H1 (cell line): ENCODE data around the gene MRPS15. TPM values are rescaled to one million over a fixed set of nuclear protein-coding genes. Genes with fewer than 3 reads are reported as not detected.

ENCODE experiments used
- CTCF ChIA-PET: fragments of 300-600 bp; sonication (Branson Sonifier 250); formaldehyde crosslinking; loops from one replicate; lab custom pipeline; 2021; ENCODE audit not compliant: partially characterized antibody; lab: Charles Lee
- POLR2A ChIA-PET: fragments of 300-600 bp; sonication (Branson Sonifier 250); formaldehyde crosslinking; loops from one replicate; lab custom pipeline; 2021; ENCODE audit warnings: inconsistent platforms; ENCODE audit not compliant: partially characterized antibody; lab: Charles Lee
- DNase-seq, 2 experiments: peaks; one replicate each; pipeline versions ENCODE4 v3.0.0 to v3.0.0-alpha.2; 2010 to 2022; ENCODE audit warnings: low spot score in 2 of 2, low read depth in 1 of 2, mixed read lengths in 1 of 2
- FAIRE-seq: peaks from 2 replicates; lab custom pipeline; 2011; peaks lifted over from hg19 to GRCh38; lab: Jason Lieb, UNC
- H2AFZ ChIP-seq: 2 replicates; pipeline ENCODE4 v1.8.1; 2012; ENCODE audit warnings: low read length, inconsistent platforms
- H2AK5ac ChIP-seq: 2 replicates; pipeline ENCODE4 v1.6.1; 2013; ENCODE audit warnings: low read depth, low read length
- H2BK120ac ChIP-seq: replicated peaks from 2 replicates; pipeline ENCODE3; 2013; ENCODE audit warnings: low read depth, low read length, inconsistent platforms
- H2BK12ac ChIP-seq: 2 replicates; pipeline ENCODE4 v1.6.1; 2013; ENCODE audit warnings: low read depth, low read length
- H2BK15ac ChIP-seq: 2 replicates; pipeline ENCODE4 v1.6.1; 2013; ENCODE audit warnings: low read length
- H2BK20ac ChIP-seq: 2 replicates; pipeline ENCODE4 v1.6.1; 2013; ENCODE audit warnings: low read length
- H2BK5ac ChIP-seq: 2 replicates; pipeline ENCODE4 v1.6.1; 2013; ENCODE audit warnings: low read depth, low read length
- H3K14ac ChIP-seq: 2 replicates; pipeline ENCODE4 v1.6.1; 2013; ENCODE audit warnings: inconsistent platforms; ENCODE audit not compliant: insufficient read length
- H3K18ac ChIP-seq: 2 replicates; pipeline ENCODE4 v1.6.1; 2013; ENCODE audit warnings: low read length; ENCODE audit errors: extremely low read depth
- H3K23ac ChIP-seq: 2 replicates; pipeline ENCODE4 v1.6.1; 2013; ENCODE audit warnings: inconsistent platforms; ENCODE audit not compliant: insufficient read length
- H3K23me2 ChIP-seq: 2 replicates; pipeline ENCODE4 v1.6.1; 2013; ENCODE audit warnings: low read depth, low read length
- H3K27ac ChIP-seq: 2 replicates; pipeline ENCODE4 v1.6.1; 2011; ENCODE audit warnings: low read depth, low read length, inconsistent platforms
- H3K27me3 ChIP-seq, 4 experiments: replicated peaks in 1 of 4; 1 replicate in 1 of 4; 2 replicates in 3 of 4; pipeline versions ENCODE4 v1.6.1 to v1.8.1; 2011 to 2013; ENCODE audit warnings: low read length in 3 of 4, mild to moderate bottlenecking in 3 of 4, inconsistent platforms in 2 of 4, mixed read lengths in 2 of 4, moderate library complexity in 1 of 4; ENCODE audit not compliant: control insufficient read depth in 3 of 4, insufficient read depth in 3 of 4; ENCODE audit errors: extremely low read depth in 1 of 4
- H3K36me3 ChIP-seq, 4 experiments: 2 replicates each; pipeline versions ENCODE4 v1.6.1 to v1.8.1; 2011 to 2013; ENCODE audit warnings: mild to moderate bottlenecking in 4 of 4, low read length in 3 of 4, moderate library complexity in 2 of 4, control low read depth in 1 of 4, inconsistent platforms in 1 of 4; ENCODE audit not compliant: insufficient read depth in 4 of 4, control insufficient read depth in 2 of 4
- H3K4ac ChIP-seq: replicated peaks from 2 replicates; pipeline ENCODE3; 2013; ENCODE audit warnings: low read length, low read depth, mixed read lengths, inconsistent platforms; ENCODE audit not compliant: insufficient read length
- H3K4me1 ChIP-seq, 4 experiments: replicated peaks in 1 of 4; 1 replicate in 1 of 4; 2 replicates in 3 of 4; pipeline versions ENCODE4 v1.6.1 to v1.8.1; 2011 to 2013; ENCODE audit warnings: low read length in 3 of 4, inconsistent platforms in 2 of 4, mixed read lengths in 1 of 4; ENCODE audit not compliant: insufficient read depth in 4 of 4, control insufficient read depth in 3 of 4
- H3K4me2 ChIP-seq, 2 experiments: 2 replicates each; pipeline versions ENCODE4 v1.6.1 to v1.8.1; 2011 to 2013; ENCODE audit warnings: low read depth in 2 of 2, low read length in 2 of 2, control low read depth in 1 of 2, inconsistent platforms in 1 of 2, mild to moderate bottlenecking in 1 of 2; ENCODE audit not compliant: insufficient read depth in 1 of 2
- H3K4me3 ChIP-seq, 4 experiments: fragments of 200-600, 300-600 bp in 1 of 4; sonication (generic), shearing (Covaris generic), sonication (Bioruptor Twin) in 1 of 4; 2 replicates each; pipeline versions ENCODE4 v1.5.1 to v1.8.1; 2011 to 2016; ENCODE audit warnings: low read length in 4 of 4, low read depth in 3 of 4, control low read depth in 2 of 4, inconsistent platforms in 2 of 4, mild to moderate bottlenecking in 2 of 4, mixed read lengths in 1 of 4, moderate library complexity in 1 of 4; ENCODE audit not compliant: insufficient read depth in 2 of 4; ENCODE audit errors: extremely low read depth in 1 of 4
- H3K56ac ChIP-seq: replicated peaks from 2 replicates; pipeline ENCODE3; 2013; ENCODE audit warnings: low read depth, mild to moderate bottlenecking, mixed read lengths, low read length, inconsistent platforms; ENCODE audit not compliant: insufficient read length
- H3K79me1 ChIP-seq: 2 replicates; pipeline ENCODE4 v1.6.1; 2013; ENCODE audit warnings: low read depth, low read length, control low read depth
- H3K79me2 ChIP-seq, 2 experiments: 2 replicates each; pipeline versions ENCODE4 v1.6.1 to v1.8.1; 2012 to 2013; ENCODE audit warnings: low read length in 2 of 2, mild to moderate bottlenecking in 2 of 2, inconsistent platforms in 1 of 2; ENCODE audit not compliant: insufficient read depth in 2 of 2, control insufficient read depth in 1 of 2
- H3K9ac ChIP-seq, 4 experiments: replicated peaks in 1 of 4; 1 replicate in 1 of 4; 2 replicates in 3 of 4; pipeline versions ENCODE4 v1.6.1 to v1.8.1; 2011 to 2013; ENCODE audit warnings: low read depth in 3 of 4, low read length in 3 of 4, control low read depth in 2 of 4, mild to moderate bottlenecking in 2 of 4, moderate library complexity in 2 of 4, inconsistent platforms in 1 of 4; ENCODE audit errors: extremely low read depth in 1 of 4
- H3K9me3 ChIP-seq, 2 experiments: 2 replicates each; pipeline versions ENCODE4 v1.6.1 to v1.8.1; 2012 to 2013; ENCODE audit warnings: mild to moderate bottlenecking in 2 of 2, moderate library complexity in 2 of 2, control low read depth in 1 of 2, inconsistent platforms in 1 of 2, low read depth in 1 of 2, low read length in 1 of 2, mixed read lengths in 1 of 2; ENCODE audit not compliant: insufficient read depth in 2 of 2
- H4K20me1 ChIP-seq, 2 experiments: replicated peaks in 1 of 2; 2 replicates each; pipeline versions ENCODE3 to v1.8.1; 2011 to 2013; ENCODE audit warnings: inconsistent platforms in 2 of 2, low read length in 2 of 2, mild to moderate bottlenecking in 1 of 2; ENCODE audit not compliant: insufficient read depth in 2 of 2, control insufficient read depth in 1 of 2
- H4K5ac ChIP-seq: 2 replicates; pipeline ENCODE4 v1.6.1; 2013; ENCODE audit warnings: low read length, low read depth, mixed read lengths, inconsistent platforms; ENCODE audit not compliant: insufficient read length
- H4K8ac ChIP-seq: 2 replicates; pipeline ENCODE4 v1.8.0; 2013; ENCODE audit warnings: mild to moderate bottlenecking, moderate library complexity, low read length, inconsistent platforms; ENCODE audit not compliant: insufficient read depth; ENCODE audit errors: extremely low read depth
- H4K91ac ChIP-seq: replicated peaks from 2 replicates; pipeline ENCODE3; 2013; ENCODE audit warnings: low read length, mixed read lengths, inconsistent platforms; ENCODE audit not compliant: insufficient read length
- ASH2L ChIP-seq: fragments of 200-600, 300-600 bp; sonication (generic); IDR thresholded peaks from one replicate; pipeline ENCODE4 v1.7.1; 2017; ENCODE audit warnings: low read length
- BCL11A ChIP-seq, 2 experiments: IDR thresholded peaks; one replicate each; pipeline ENCODE4 v1.6.1; 2011; ENCODE audit warnings: low read depth in 2 of 2, low read length in 2 of 2, mild to moderate bottlenecking in 2 of 2
- CHD1 ChIP-seq: IDR thresholded peaks from 2 replicates; pipeline ENCODE4 v1.6.1; 2012; ENCODE audit warnings: low read depth, low read length, improper control_type of control experiment
- JUN ChIP-seq: IDR thresholded peaks from 2 replicates; pipeline ENCODE4 v1.6.1; 2011; ENCODE audit warnings: low read depth, mild to moderate bottlenecking, improper control_type of control experiment, low read length
- KDM5A ChIP-seq: fragments of 200-600 bp; IDR thresholded peaks from 2 replicates; pipeline ENCODE4 v1.7.1; 2012; ENCODE audit warnings: mild to moderate bottlenecking, low read length, inconsistent platforms, mixed read lengths
- POLR2AphosphoS5 ChIP-seq: IDR thresholded peaks from 2 replicates; pipeline ENCODE4 v1.6.1; 2011; ENCODE audit warnings: low read depth, low read length
- SIRT6 ChIP-seq: IDR thresholded peaks from one replicate; pipeline ENCODE4 v1.7.1; 2012; ENCODE audit warnings: low read length, inconsistent platforms
- WGBS, 2 experiments: shearing (Covaris generic) in 1 of 2; methylation state at CpG; one replicate each; pipeline versions ENCODE4 v1.1.6 to v1.1.7; 2013 to 2015; ENCODE audit warnings: low lambda C conversion rate in 2 of 2, mixed read lengths in 2 of 2, inconsistent platforms in 1 of 2, low coverage in 1 of 2, missing lambda C conversion rate in 1 of 2; ENCODE audit not compliant: insufficient replicate concordance in 2 of 2, insufficient coverage in 1 of 2, insufficient read length in 1 of 2; ENCODE audit errors: extremely low coverage in 1 of 2, missing lambda C conversion rate in 1 of 2; 5-methylcytosine and 5-hydroxymethylcytosine counted together
- polyA plus RNA-seq, 7 experiments: library from polyadenylated mRNA; depleted of rRNA in 3 of 7; stranded (reverse) in 5 of 7; unstranded in 2 of 7; fragments of >200 nt in 5 of 7; fragments of 200-250 nt in 2 of 7; gene quantifications; 1 replicate in 5 of 7; 2 replicates in 1 of 7; 4 replicates in 1 of 7; pipeline versions ENCODE4 v1.2.1 to v1.2.3, GENCODE V29; 2011 to 2013; ENCODE audit warnings: missing spikeins in 2 of 7, mixed read lengths in 2 of 7
- total RNA-seq: library from RNA; stranded (reverse); fragmentation: NEBNext Ultra II Directional; extraction: Animal tissue kit (Norgen Biotek cat#: 25700); gene quantifications from 2 replicates; pipeline ENCODE4 v1.2.1, GENCODE V29; 2021
- TF ChIP-seq, protein P1 (sequence below): IDR thresholded peaks from 2 replicates; pipeline ENCODE4 v1.6.1; 2012; ENCODE audit warnings: low read length, inconsistent platforms
- TF ChIP-seq, protein P2 (sequence below), 3 experiments: IDR thresholded peaks; 1 replicate in 2 of 3; 2 replicates in 1 of 3; pipeline versions ENCODE4 v1.5.1 to v1.6.1; 2011; ENCODE audit warnings: low read length in 3 of 3, mild to moderate bottlenecking in 3 of 3, inconsistent platforms in 2 of 3, low read depth in 1 of 3, moderate library complexity in 1 of 3; ENCODE audit not compliant: insufficient read depth in 1 of 3; ENCODE audit errors: control extremely low read depth in 1 of 3

MRPS15 gene
- total and polyA plus RNA-seq, 2 of the 8 experiments (the other 6 are each of a cell fraction or from before 2014, with no cell fraction given), result 53.6 to 129 TPM

DNA sequence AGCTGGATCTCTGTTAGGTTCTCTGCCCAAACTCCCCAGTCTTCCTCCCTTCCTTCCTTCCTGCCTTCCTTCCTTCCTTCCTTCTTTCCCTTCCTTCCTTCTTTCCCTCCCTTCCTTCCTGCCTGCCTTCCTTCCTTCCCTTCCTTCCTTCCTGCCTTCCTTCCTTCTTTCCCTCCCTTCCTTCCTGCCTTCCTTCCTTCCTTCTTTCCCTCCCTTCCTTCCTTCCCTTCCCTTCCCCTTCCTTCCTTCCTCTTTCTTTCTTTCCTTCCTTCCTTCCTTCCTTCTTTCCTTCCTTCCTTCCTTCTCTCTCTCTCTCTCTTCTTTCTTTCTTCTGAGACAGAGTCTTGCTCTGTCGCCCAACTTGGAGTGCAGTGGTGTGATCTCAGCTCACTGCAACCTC is 57.7 kb downstream of the MRPS15 start:
- Histone ChIP-seq H4K5ac (no peak overlapping the region), H3K4me1 (peaks cover 0 to 6% (median 6%) of the 10 kb centered on the region in 4 experiments; a peak in 4 of 7 replicates), H3K56ac (no peak overlapping the region), H3K4me3 (no peak overlapping the region), H3K9me3 (no peaks in the 10 kb centered on the region), H4K20me1 (no peaks in the 10 kb centered on the region), H3K14ac (no peak overlapping the region), H3K27ac (no peak overlapping the region), H3K27me3 (no peaks in the 10 kb centered on the region), H2BK12ac (no peak overlapping the region), H3K23ac (no peak overlapping the region), H3K23me2 (no peaks in the 10 kb centered on the region; the same call in 1 of the 2 replicates), H2BK120ac (no peak overlapping the region), H3K36me3 (peaks cover 0 to 2% (median 0%) of the 10 kb centered on the region in 4 experiments; a peak in 3 of 8 replicates), H2BK5ac (no peak overlapping the region), H4K8ac (no peak overlapping the region), H4K91ac (no peak overlapping the region), H2AFZ (no peak overlapping the region), H2BK20ac (no peak overlapping the region), H3K18ac (no peak overlapping the region), H3K79me1 (no peaks in the 10 kb centered on the region; the same call in 1 of the 2 replicates), H3K4me2 (no peak overlapping the region), H2BK15ac (no peak overlapping the region), H3K79me2 (no peaks in the 10 kb centered on the region), H3K9ac (no peak overlapping the region), H3K4ac (no peak overlapping the region), H2AK5ac (no peak overlapping the region)
- POLR2A ChIA-PET, result interaction anchor here (2.4 kb wide), 1 partner anchor 20 kb away, joined by 15 read pairs; no protein-coding TSS in a partner anchor
- DNase-seq, result no peak
- 73% methylated on average over 1 of the region's 1 CpG; no CpG with 5 or more reads in 1 of the 2 experiments for WGBS, 2 experiments
- no peak for FAIRE-seq
- TF ChIP-seq, protein P1, sequence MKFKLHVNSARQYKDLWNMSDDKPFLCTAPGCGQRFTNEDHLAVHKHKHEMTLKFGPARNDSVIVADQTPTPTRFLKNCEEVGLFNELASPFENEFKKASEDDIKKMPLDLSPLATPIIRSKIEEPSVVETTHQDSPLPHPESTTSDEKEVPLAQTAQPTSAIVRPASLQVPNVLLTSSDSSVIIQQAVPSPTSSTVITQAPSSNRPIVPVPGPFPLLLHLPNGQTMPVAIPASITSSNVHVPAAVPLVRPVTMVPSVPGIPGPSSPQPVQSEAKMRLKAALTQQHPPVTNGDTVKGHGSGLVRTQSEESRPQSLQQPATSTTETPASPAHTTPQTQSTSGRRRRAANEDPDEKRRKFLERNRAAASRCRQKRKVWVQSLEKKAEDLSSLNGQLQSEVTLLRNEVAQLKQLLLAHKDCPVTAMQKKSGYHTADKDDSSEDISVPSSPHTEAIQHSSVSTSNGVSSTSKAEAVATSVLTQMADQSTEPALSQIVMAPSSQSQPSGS, result no peak
- TF ChIP-seq ASH2L (no peak), POLR2AphosphoS5 (no peak), JUN (no peak), CHD1 (no peak), BCL11A (IDR thresholded peaks at IDR 0.05; ENCODE audit: low read depth in 2 of 2, low read length in 2 of 2) (no peak), KDM5A (no peak), SIRT6 (no peak)
- TF ChIP-seq, protein P2, sequence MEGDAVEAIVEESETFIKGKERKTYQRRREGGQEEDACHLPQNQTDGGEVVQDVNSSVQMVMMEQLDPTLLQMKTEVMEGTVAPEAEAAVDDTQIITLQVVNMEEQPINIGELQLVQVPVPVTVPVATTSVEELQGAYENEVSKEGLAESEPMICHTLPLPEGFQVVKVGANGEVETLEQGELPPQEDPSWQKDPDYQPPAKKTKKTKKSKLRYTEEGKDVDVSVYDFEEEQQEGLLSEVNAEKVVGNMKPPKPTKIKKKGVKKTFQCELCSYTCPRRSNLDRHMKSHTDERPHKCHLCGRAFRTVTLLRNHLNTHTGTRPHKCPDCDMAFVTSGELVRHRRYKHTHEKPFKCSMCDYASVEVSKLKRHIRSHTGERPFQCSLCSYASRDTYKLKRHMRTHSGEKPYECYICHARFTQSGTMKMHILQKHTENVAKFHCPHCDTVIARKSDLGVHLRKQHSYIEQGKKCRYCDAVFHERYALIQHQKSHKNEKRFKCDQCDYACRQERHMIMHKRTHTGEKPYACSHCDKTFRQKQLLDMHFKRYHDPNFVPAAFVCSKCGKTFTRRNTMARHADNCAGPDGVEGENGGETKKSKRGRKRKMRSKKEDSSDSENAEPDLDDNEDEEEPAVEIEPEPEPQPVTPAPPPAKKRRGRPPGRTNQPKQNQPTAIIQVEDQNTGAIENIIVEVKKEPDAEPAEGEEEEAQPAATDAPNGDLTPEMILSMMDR (IDR thresholded peaks at IDR 0.05; ENCODE audit: control extremely low read depth in 1 of 3, insufficient read depth in 1 of 3, low read depth in 1 of 3, low read length in 3 of 3), result no peak
- CTCF ChIA-PET, result interaction anchor here (1.0 to 1.7 kb wide), 5 partner anchors 10 to 64 kb away, joined by 4 to 5 read pairs (median 5); no protein-coding TSS in a partner anchor
